ENCODE results near the gene PPP2R2C. TPM values are rescaled to one million over a fixed set of nuclear protein-coding genes. Genes with fewer than 3 reads are reported as not detected.
A peak's percentile ranks its signal among the peaks of the same experiment; 100 is the strongest.

PPP2R2C gene
- total RNA-seq = under 1 TPM in 1 of 2 experiments, not detected in 1; 0.12 TPM

DNA sequence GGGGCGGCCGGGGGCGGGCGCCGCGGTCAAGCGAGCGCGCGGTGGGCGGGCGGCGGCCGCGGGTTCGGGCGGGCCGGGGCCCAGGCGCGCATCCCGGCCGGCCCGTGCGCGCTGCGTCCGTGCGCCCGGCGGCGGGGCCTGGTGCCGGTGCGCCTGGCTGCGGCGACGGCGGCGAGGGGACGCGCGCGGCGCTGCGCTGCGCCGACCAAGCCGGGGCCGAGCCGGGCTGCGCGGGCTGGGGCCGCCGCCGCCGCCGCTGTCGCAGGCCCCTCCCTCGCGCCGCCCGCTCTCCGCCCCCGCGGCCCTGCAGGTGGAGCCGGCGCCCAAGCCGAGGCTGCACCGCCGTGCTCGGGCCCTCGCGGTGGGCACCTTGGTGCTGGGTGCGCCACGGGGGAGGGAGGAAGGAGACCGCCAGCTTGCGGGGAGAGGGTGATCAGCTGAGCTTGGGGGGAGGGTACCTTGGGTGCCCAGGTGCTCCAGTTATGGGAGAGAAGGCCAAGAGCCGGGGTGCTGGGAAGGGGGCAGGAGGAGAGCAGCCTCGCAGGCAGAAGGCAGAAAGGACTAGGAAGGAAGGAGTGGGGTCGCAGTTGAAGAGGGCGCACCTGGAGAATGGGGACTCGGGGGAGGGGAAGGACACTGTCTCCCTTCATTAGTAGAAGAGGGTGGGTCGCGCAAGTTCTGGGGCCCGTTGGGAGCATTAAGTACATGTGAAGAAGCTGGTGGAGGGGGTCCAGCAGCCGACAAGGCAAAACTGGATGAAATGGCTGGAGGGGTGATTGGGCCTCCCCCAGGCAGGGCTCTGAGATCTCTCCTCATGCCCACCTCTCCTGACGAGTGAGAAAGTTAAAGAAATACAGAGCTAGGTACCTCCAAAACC is at the start of gene PPP2R2C:
PPP2R2C (minus strand) TSS at position 228 of the 877 bp plus-strand sequence. CDS start 385 bp downstream, outside the sequence.
- no peaks in the 10 kb centered on the region for H3K9me3 Mint-ChIP-seq (ENCODE audit: low read depth)
- H3K27me3 Mint-ChIP-seq = peaks cover 49% of the 10 kb centered on the region
- H3K36me3 Mint-ChIP-seq (ENCODE audit: low read depth) = no peaks in the 10 kb centered on the region
- H3K4me3 Mint-ChIP-seq = no peak within 1 kb of the TSS
- DNase-seq (peak; percentile 24), ATAC-seq (peak; percentile 53)
- CTCF ChIA-PET = interaction anchor here (1.0 kb wide), 1 partner anchor 42 kb away, joined by 3 read pairs; no protein-coding TSS in a partner anchor
- peaks cover 7% of the 10 kb centered on the region for H3K4me1 Mint-ChIP-seq
- POLR2A ChIA-PET = no interaction called here
- H3K27ac Mint-ChIP-seq = no peak within 1 kb of the TSS
- intact Hi-C loops (cut with DNase I, micrococcal nuclease) = no loop called here

DNA sequence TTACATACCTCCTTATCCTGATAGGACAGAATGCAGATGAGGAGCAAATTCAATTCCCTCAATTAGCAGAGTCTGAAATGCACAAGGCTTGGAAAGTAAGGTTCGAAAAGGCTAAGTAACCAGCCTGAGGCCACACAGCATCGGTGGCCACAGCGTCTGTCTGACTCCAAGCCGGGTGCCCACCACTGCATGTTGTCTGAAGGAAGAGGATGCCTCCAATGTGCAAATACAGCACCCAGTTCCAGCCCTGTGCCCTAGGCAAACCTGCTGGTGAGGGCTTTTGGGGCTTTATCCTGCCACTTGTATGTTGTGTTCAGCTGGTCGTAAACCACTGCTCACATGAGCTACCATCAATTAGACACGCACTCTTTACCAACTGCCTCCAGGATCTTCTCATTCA is 48.6 kb upstream of the PPP2R2C start:
- Mint-ChIP-seq H3K27me3 (no peaks in the 10 kb centered on the region), H3K27ac (no peak overlapping the region), H3K4me1 (no peaks in the 10 kb centered on the region), H3K4me3 (no peak overlapping the region), H3K9me3 (ENCODE audit: low read depth) (no peaks in the 10 kb centered on the region), H3K36me3 (ENCODE audit: low read depth) (no peaks in the 10 kb centered on the region)
- intact Hi-C loops (cut with DNase I, micrococcal nuclease) = no loop called here
- ChIA-PET POLR2A (no interaction called here), CTCF (no interaction called here)
- no peak for DNase-seq
- ATAC-seq = no peak

DNA sequence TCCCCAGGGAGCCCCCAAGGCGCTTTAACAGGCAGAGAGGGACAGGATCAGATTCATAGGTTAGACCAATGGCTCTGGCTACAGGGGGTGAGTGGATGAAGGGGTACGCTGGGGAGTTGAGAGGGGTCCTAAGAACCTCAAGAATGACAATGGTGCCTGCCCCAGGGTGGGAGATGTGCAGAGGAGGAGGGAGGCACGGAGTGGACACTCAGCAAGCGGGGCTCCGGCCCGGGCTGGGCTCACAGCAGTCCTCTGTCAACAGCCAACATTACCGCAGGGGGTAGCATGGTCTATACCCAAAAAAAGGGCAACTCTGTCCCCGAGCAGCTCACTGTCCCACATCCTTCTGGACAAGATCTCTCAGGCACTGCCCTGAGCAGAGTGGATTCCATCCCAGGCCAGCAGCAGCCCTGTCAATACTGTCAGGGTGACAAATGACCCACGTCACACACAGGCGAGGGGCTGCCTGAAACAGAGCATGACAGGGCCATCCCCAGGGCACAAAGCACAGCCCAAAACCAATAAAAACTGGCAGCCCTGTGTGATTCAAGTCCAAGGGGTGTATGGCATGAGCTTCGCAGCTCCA is 47.7 kb upstream of the PPP2R2C start:
- ChIA-PET CTCF (no interaction called here), POLR2A (no interaction called here)
- Mint-ChIP-seq H3K4me1 (no peaks in the 10 kb centered on the region), H3K27ac (no peak overlapping the region), H3K9me3 (ENCODE audit: low read depth) (no peaks in the 10 kb centered on the region), H3K27me3 (peaks cover 2% of the 10 kb centered on the region), H3K4me3 (no peak overlapping the region), H3K36me3 (ENCODE audit: low read depth) (no peaks in the 10 kb centered on the region)
- no peak for ATAC-seq
- DNase-seq = no peak
- intact Hi-C loops (cut with DNase I, micrococcal nuclease) = no loop called here

DNA sequence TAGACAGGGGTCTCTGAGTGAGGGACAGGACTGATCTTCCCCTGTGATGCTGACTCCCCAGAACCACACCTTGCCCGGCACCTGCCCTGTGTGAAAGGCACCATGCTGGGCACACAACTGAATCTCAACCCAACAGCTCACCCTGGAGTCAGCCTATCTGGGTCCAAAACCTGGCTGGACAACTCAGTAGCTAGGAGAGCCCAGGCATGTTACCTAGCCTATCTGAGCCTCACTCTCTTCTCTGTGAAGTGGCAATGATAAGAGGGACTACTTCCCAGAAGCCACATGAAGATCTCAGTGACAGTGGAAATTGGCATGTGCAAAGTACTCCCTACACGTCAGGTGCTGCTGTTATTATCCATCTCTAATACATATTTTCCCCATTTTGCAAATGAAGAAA is 44.8 kb upstream of the PPP2R2C start:
- Mint-ChIP-seq H3K9me3 (ENCODE audit: low read depth) (peaks cover 1% of the 10 kb centered on the region), H3K4me3 (no peak overlapping the region), H3K36me3 (ENCODE audit: low read depth) (no peaks in the 10 kb centered on the region), H3K4me1 (no peaks in the 10 kb centered on the region), H3K27ac (no peak overlapping the region), H3K27me3 (peaks cover 2% of the 10 kb centered on the region)
- intact Hi-C loops (cut with DNase I, micrococcal nuclease) = no loop called here
- POLR2A ChIA-PET = no interaction called here
- DNase-seq = no peak
- no peak for ATAC-seq
- CTCF ChIA-PET = no interaction called here

DNA sequence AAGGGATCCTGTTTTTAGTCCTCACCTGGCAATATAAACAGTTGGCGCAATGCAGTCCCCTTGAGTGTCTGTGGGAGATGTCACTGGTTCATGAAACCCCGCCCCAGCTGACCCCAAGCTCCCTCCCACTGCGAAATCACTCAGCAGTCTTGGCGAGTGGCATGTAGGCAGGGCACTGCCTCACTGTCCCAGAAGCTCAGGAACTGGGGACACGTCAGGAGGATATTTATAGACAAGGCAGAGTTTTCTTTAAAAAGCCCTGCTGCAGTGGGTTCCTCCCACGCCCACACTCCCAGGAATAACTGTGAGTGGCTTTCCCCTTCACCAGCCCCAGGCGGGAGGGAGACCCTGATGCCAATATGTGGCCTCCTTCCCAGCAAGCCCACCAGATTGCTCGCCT is 44.3 kb upstream of the PPP2R2C start:
- ATAC-seq (no peak), DNase-seq (no peak)
- H3K36me3 Mint-ChIP-seq (ENCODE audit: low read depth) = no peaks in the 10 kb centered on the region
- H3K4me1 Mint-ChIP-seq = no peaks in the 10 kb centered on the region
- H3K4me3 Mint-ChIP-seq = no peak overlapping the region
- H3K27ac Mint-ChIP-seq = no peak overlapping the region
- intact Hi-C loops (cut with DNase I, micrococcal nuclease) = no loop called here
- ChIA-PET CTCF (no interaction called here), POLR2A (no interaction called here)
- peaks cover 1% of the 10 kb centered on the region for H3K9me3 Mint-ChIP-seq (ENCODE audit: low read depth)
- peaks cover 2% of the 10 kb centered on the region for H3K27me3 Mint-ChIP-seq

DNA sequence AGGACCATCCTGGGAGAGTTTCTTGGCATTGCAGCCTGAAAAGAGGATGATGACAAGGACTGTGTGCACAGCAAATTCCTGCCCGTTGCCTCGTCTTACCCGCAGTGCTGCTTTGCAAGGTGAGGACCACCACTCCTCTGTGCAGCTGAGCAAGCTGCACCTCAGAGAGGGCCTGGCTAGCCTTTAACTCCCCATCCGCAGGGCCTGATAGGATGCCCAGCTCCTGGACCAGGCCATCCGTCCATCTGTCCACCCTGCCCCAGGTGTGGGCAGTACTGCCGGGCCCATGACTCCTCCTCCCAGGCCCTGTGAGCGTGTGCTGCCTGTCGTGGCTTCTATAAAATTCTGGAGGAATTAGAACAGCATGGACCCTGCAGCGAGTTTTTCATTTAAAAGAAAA is 43.9 kb upstream of the PPP2R2C start:
- intact Hi-C loops (cut with DNase I, micrococcal nuclease) = no loop called here
- Mint-ChIP-seq H3K27me3 (peaks cover 2% of the 10 kb centered on the region), H3K27ac (no peak overlapping the region), H3K9me3 (ENCODE audit: low read depth) (peaks cover 1% of the 10 kb centered on the region), H3K4me1 (no peaks in the 10 kb centered on the region), H3K4me3 (no peak overlapping the region), H3K36me3 (ENCODE audit: low read depth) (no peaks in the 10 kb centered on the region)
- DNase-seq = no peak
- no peak for ATAC-seq
- POLR2A ChIA-PET = no interaction called here
- CTCF ChIA-PET = no interaction called here

DNA sequence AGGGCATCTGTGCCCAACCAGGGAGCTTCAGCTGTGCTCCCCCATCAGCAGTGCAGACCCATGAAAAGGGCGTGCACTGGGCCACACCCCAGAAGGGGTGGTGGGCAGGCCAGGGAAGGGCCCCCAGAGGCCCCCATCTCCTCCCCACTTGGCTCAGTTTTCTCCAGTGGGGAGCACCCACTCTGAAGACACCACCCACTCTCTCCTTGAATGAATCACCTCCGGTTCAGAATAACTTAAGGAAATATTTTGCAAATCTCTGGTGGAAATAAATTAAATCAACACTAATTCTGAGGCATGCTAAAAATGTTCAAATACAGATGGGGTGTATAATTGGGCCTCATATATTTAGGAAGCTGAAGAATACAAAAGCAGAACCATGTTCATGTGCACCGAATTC is 41.3 kb upstream of the PPP2R2C start:
- H3K27ac Mint-ChIP-seq = no peak overlapping the region
- no peak overlapping the region for H3K4me3 Mint-ChIP-seq
- ATAC-seq = no peak
- ChIA-PET CTCF (interaction anchor here (0.7 to 1.0 kb wide), 2 partner anchors 8 to 40 kb away, joined by 3 read pairs; no protein-coding TSS in a partner anchor), POLR2A (no interaction called here)
- DNase-seq = no peak
- peaks cover 2% of the 10 kb centered on the region for H3K36me3 Mint-ChIP-seq (ENCODE audit: low read depth)
- no peaks in the 10 kb centered on the region for H3K4me1 Mint-ChIP-seq
- intact Hi-C loops (cut with DNase I, micrococcal nuclease) = no loop called here
- H3K27me3 Mint-ChIP-seq = peaks cover 2% of the 10 kb centered on the region
- H3K9me3 Mint-ChIP-seq (ENCODE audit: low read depth) = peaks cover 4% of the 10 kb centered on the region

DNA sequence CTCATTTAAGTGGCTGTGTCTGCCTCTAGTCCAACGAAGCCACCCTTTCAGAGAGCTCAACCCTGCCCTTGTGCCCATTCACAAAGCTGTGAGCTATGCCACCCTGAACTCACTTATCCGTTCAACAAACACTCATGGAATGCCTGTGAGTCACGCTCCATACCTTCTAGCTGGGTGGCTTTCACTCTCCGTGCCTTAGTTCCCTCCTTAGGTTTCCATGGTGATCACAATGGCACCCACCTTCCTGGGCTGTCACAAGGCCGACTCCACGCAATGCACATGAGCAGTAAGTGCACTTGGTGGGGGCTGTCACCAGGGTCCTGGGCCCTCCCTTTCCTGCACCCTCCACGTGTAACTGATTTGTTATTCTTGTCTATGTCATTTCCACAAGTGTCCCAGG is 37.2 kb upstream of the PPP2R2C start:
- Mint-ChIP-seq H3K36me3 (ENCODE audit: low read depth) (peaks cover 2% of the 10 kb centered on the region), H3K9me3 (ENCODE audit: low read depth) (peaks cover 12% of the 10 kb centered on the region), H3K4me3 (no peak overlapping the region), H3K27ac (no peak overlapping the region), H3K4me1 (no peaks in the 10 kb centered on the region), H3K27me3 (peaks cover 1% of the 10 kb centered on the region)
- DNase-seq (no peak), ATAC-seq (no peak)
- intact Hi-C loops (cut with DNase I, micrococcal nuclease) = no loop called here
- ChIA-PET CTCF (interaction anchor here (0.7 kb wide), 1 partner anchor 182 kb away, joined by 4 read pairs; no protein-coding TSS in a partner anchor), POLR2A (no interaction called here)

DNA sequence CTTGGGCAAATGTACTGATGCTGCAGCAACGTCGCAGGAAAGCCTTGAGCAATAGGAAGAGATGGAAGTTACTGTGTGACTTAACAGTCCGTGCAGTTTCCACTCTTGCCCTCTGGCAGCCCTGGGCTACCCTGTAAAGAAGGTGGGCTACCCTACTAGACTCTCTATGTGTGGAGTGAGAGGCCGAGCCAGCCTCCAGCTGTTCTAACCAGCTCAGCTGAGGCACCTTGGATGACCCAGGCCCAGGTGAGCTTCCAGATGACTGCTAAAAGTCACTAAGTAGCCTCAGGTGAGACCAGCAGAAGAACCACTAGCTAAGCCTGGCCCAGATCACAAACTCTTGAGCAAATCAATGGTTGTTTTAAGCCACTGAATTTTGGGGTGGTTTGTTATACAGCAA is 34.9 kb upstream of the PPP2R2C start:
- Mint-ChIP-seq H3K4me1 (no peaks in the 10 kb centered on the region), H3K27ac (no peak overlapping the region), H3K4me3 (no peak overlapping the region), H3K9me3 (ENCODE audit: low read depth) (peaks cover 17% of the 10 kb centered on the region), H3K36me3 (ENCODE audit: low read depth) (peaks cover 2% of the 10 kb centered on the region), H3K27me3 (peaks cover 6% of the 10 kb centered on the region)
- ChIA-PET POLR2A (no interaction called here), CTCF (interaction anchor here (0.5 to 0.8 kb wide), 3 partner anchors 67 to 180 kb away, joined by 3 to 5 read pairs (median 3); no protein-coding TSS in a partner anchor)
- ATAC-seq = no peak
- intact Hi-C loops (cut with DNase I, micrococcal nuclease) = no loop called here
- DNase-seq = no peak

DNA sequence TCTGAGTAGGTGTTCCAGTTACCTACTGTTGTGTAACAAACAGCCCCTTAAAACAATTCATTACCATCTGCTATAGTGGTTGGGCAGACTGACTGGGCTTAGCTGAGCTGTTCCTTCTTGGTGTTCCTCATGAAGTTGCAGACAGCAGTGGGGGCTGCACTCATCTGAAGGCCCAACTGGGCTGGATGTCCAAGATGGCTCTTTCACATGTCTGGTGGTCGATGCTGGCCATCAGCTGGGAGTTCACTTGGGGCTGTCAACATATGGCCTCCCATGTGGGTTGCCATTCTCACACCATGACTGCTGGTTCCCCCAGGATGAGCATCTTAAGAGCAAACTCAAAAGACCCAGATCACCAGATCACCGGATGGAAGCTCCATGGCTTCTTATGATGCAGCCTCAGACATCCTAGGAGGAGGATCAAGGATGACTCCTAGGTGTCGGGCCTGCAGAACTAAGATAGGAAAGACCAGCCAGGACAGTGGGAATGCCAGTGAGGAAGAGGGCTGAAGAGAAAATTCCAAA is 34.3 kb upstream of the PPP2R2C start:
- POLR2A ChIA-PET = no interaction called here

DNA sequence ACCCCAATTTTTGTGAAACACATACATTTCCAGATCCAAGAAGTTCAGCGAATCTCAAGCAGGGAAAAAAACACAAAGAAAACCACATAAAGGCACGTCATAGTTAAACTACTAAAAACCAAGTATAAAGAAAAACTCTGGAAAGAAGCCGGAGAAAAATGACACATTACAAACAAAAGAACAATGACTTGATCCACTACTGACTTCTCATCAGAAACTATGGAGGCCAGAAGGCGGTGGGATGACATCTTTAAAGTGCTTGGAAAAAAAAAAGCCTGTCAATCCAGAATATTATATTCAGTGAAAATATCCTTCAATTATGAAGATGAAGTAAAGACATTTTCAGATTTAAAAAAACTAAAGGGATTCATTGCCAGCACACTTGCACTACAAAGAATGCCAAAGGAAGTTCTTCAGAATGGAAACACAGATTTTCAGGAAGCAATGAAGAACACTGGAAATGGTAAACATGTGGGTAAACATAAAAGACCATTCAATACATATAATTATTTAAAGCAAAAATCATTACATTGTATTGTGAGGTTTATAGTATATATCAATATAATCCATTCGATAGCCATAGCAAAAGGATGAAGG is 32.6 kb upstream of the PPP2R2C start:
- ChIA-PET POLR2A (no interaction called here), CTCF (no interaction called here)
- H3K4me3 Mint-ChIP-seq = no peak overlapping the region
- no peaks in the 10 kb centered on the region for H3K36me3 Mint-ChIP-seq (ENCODE audit: low read depth)
- H3K9me3 Mint-ChIP-seq (ENCODE audit: low read depth) = peaks cover 15% of the 10 kb centered on the region
- H3K4me1 Mint-ChIP-seq = no peaks in the 10 kb centered on the region
- intact Hi-C loops (cut with DNase I, micrococcal nuclease) = no loop called here
- ATAC-seq = no peak
- H3K27ac Mint-ChIP-seq = no peak overlapping the region
- H3K27me3 Mint-ChIP-seq = peaks cover 12% of the 10 kb centered on the region
- no peak for DNase-seq

More for the DNA sequence above, 34.3 kb upstream of the PPP2R2C start:
- DNase-seq (no peak), ATAC-seq (no peak)
- H3K27me3 Mint-ChIP-seq = peaks cover 8% of the 10 kb centered on the region
- no peak overlapping the region for H3K27ac Mint-ChIP-seq
- H3K36me3 Mint-ChIP-seq (ENCODE audit: low read depth) = peaks cover 2% of the 10 kb centered on the region
- peaks cover 17% of the 10 kb centered on the region for H3K9me3 Mint-ChIP-seq (ENCODE audit: low read depth)
- intact Hi-C loops (cut with DNase I, micrococcal nuclease) = no loop called here
- H3K4me3 Mint-ChIP-seq = no peak overlapping the region
- CTCF ChIA-PET = interaction anchor here (0.7 kb wide), 1 partner anchor 453 kb away, joined by 5 read pairs; no protein-coding TSS in a partner anchor
- no peaks in the 10 kb centered on the region for H3K4me1 Mint-ChIP-seq

Measured in activated CD4-positive, alpha-beta T cell treated with anti-CD3 and anti-CD28 coated beads for 36 hours (primary cell).